NCI-H1092 (cell line): ENCODE measurements around the gene CYP2S1.
"Not testable (repeated sequence)": the region's sequence is repeated elsewhere in the genome, so short reads cannot be mapped to it uniquely, and the experiment has no call there.

Source experiments
- DNase-seq: peaks from one replicate; lab custom pipeline; 2025; lab: John Stamatoyannopoulos, UW

CYP2S1 gene

GRCh38 chr19:41226053-41226873 lies 33.2 kb downstream of the CYP2S1 start:
- DNase-seq, result no peak

DNA sequence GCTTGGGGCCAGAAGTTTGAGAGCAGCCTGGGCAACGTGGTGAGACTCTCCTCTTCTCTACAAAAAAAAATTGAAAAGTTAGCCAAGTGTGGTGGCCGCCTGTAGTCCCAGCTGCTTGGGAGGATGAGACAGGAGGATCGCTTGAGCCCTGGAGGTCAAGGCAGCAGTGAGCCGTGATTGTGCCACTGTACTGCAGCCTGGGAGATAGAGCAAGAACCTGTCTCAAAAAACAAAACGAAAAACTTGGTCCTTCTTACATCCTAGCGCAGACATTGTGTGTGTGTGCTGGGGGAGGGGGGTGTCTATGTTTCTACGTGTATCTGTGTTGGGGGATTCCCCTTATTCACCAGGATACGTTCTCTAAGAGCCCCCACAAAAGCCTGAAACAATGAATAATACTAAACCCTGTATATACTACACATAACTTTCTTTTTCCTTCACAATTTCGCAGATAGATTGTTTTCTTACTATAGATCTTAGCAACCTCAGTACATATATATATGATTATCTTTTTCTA lies 33.9 kb downstream of the CYP2S1 start:
- DNase-seq, result no peak

DNA sequence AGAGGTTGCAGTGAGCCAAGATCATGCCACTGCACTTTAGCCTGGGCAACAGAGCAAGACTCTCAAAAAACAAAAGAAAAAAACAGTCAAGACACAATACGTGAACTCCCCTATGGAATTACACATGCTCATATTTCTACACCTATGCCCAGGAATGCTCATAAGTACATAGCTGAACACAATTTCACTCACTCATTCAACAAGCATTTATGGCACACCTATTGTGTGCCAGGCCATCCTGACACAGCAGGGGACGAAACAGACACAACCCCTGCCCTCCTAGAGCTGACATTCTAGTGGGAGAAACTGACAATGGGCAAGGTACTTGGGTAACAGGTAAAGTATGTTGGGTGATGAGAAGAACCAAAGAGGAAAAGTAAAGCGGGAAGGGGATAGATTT lies 35.5 kb downstream of the CYP2S1 start:
- DNase-seq, result no peak

DNA sequence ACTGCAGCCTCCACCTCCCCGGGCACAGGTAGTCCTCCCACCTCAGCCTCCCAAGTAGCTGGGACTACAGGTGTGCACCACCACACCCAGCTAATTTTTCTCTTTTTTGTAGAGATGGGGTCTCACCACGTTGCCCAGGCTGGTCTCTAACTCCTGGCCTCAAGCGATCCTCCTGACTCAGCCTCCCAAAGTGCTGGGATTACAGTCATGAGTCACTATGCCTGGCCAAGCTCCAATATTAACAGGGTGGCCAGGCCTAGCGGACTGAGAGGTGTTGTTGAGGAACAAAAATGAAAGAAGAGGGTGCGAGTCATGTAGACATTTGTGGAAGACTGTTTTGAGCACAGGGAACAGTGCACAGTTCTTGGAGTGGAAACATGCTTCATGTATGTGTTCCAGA lies 36.3 kb downstream of the CYP2S1 start:
- DNase-seq, result not testable (repeated sequence)

- DNase-seq, result no peak
Observed at GRCh38 chr19:41230067-41230857, 37.2 kb downstream of the CYP2S1 start.

DNA sequence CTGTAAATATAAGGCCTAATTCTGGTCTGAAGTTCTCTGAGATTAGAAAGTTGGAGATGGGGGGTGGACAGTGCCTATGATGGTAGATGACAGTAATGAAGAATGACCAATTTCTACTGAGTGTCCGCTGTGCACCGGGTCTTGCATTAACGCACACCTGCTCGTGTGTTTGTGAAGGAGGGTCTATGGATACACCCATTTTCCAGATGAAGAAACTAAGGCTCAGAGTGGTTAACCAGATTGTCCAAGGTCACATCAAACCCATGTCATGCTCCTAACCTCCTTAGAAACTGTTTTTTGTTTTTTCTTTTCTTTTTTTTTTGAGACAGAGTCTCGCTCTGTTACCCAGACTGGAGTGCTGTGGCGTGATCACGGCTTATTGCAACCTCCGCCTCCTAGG lies 39.7 kb downstream of the CYP2S1 start:
- no peak for DNase-seq

DNA sequence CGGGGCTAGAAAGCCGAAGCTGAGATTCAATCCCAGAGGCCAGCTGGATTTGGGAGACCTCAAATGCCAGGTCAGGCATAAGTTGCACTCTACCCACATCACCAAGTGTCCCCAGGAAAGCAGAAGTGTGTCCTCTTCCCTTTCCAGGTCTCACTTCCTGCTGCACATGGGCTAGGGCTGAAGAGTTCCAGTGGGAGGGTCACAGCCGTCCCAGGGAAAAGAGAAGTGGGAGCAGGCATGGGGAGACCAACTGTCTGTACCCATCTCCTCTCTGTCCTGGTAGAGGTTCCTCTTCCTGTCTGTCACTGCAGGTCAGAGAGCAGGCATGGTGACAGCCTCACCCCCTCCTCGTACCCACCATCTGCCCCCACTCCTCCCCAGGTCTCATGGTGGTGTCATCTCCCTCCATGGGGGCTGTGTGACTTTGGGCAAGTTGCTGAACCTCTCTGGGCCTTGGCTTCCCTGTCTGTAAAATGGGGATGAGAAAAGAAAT lies 40.8 kb downstream of the CYP2S1 start:
- DNase-seq, result no peak

GRCh38 chr19:41234512-41235168 lies 41.6 kb downstream of the CYP2S1 start:
- no peak for DNase-seq

- DNase-seq, result no peak
Observed at GRCh38 chr19:41235480-41235879, 42.5 kb downstream of the CYP2S1 start.

GRCh38 chr19:41238244-41238643 lies 45.2 kb downstream of the CYP2S1 start:
- no peak for DNase-seq

DNA sequence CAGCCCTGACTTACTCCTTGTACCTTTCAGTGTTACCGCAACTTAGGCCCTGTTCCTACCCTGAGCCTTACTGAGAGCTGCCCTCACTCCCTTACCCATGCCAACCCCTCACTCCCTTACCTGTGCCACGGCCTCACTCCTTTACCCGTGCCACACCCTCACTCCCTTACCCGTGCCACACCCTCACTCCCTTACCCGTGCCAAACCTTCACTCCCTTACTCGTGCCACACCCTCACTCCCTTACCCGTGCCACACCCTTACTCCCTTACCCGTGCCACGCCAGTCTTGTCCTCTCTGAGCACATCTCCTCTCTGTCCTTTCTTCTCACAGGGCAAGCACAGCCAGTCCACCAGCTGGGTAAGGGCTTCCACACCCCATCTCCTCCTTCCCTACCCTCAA lies 46.3 kb downstream of the CYP2S1 start:
- no peak for DNase-seq

DNA sequence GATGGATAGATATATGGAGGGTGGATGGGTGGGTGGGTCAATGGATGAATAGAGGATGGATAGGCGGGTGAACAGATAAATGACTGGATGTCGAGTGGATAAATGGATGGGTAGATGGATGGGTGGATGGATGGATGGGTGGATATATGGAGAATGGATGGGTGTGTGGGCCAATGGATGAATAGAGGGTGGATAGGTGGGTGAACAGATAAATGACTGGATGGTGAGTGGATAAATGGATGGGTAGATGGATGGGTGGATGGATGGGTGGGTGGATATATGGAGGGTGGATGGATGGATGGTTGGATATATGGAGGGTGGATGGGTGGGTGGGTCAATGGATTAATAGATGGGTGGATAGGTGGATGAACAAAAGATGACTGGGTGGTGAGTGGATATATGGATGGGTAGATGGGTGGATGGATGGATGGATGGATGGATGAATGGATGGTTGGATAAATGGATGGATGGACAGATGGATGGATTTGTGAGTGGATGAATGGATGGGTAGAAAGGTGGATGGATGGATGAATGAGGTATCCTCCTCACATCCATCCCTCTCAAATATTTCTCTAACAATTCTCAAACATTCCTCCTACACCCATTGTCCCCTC lies 47.0 kb downstream of the CYP2S1 start:
- DNase-seq, result no peak

GRCh38 chr19:41241859-41242258 lies 48.8 kb downstream of the CYP2S1 start:
- no peak for DNase-seq

GRCh38 chr19:41244117-41244516 lies 51.1 kb downstream of the CYP2S1 start:
- no peak for DNase-seq

GRCh38 chr19:41245843-41246242 lies 52.8 kb downstream of the CYP2S1 start:
- no peak for DNase-seq

GRCh38 chr19:41248895-41249294 lies 55.9 kb downstream of the CYP2S1 start:
- DNase-seq, result no peak

DNA sequence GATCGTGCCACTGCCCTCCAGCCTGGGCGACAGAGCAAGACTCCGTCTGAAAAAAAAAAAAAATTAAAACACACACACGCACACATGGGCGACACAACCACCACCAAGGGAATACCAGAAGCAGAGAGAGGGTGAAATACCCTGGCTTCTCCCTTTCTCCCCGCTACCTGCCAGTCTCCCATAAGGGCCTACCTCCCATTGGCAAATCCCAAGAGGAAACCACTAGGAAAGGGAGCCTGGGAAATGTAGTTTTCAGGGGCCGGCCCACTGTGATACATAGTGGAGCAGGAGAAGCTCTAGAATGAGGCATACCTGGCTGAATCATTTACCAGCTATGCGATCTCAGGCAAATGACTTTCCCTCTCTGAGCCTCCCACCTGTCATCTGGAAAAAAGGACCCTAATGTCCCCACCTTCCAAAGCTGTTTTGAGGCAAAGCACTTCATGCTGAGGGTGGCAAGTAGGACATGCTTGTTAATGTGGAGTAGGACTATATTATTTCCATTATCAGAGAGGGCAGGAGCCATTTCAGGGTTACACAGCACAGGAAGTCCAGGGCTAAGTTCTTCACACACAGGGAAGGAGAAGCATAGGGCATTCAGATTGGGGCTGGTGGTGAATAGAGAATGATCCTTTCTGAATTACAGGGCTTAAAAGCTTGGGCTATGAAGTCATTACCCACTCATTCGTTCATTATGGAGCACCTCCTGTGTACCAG lies 56.8 kb downstream of the CYP2S1 start:
- DNase-seq, result no peak

GRCh38 chr19:41253660-41254059 lies 60.6 kb downstream of the CYP2S1 start:
- no peak for DNase-seq

DNA sequence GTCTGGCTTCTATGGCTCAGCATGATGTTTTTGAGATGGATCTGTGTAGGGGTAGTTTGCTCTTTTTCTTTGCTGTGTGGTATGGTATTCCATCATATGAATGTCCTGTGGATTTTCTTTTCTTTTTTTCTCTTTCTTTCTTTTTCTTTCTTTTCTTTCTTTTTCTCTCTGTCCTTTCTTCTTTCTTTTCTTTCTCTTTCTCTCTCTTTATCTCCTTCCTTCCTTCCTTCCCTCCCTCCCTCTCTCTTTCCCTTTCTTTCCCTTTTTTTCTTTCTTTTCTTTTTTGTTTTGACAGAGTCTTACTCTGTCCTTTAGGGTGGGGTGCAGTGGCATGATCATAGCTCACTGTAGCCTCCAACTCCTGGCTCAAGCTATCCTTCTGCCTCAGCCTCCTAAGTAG lies 62.2 kb downstream of the CYP2S1 start:
- no peak for DNase-seq
